Measurements from ENCODE around the gene CCHCR1. TPM values are rescaled to one million over a fixed set of nuclear protein-coding genes. Genes with fewer than 3 reads are reported as not detected.
"Not testable (repeated sequence)": the region's sequence is repeated elsewhere in the genome, so short reads cannot be mapped to it uniquely, and the experiment has no call there.

Gene CCHCR1
- total and polyA plus RNA-seq, 7 donors, result 7.4 to 15.2 (median 10.3) TPM

DNA sequence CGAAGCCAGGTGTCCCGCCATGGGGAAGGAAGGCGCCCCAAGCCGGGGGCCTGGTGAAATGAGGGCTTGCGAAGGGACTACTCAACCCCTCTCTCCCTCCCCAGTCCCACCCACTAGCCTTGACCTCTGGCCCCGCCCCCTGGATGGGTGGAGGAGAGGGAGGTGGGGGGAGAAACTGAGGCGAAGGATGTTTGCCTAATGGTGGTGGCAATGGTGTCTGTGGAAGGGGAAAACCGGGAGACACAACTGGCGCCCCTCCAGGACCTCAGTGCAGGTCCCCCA, 12.9 kb upstream of the CCHCR1 start, which contains the start of gene POU5F1:
Gene POU5F1 (minus strand): TSS at position 83 of the 282 bp plus-strand sequence. CDS start 62 bp downstream, at position 21.
- DNase-seq, result no peak
- Histone ChIP-seq H3K9me3 (no peaks in the 10 kb centered on the region), H3K4me1 (no peaks in the 10 kb centered on the region), H3K36me3 (ENCODE audit: insufficient read depth in 1 of 2, low read depth in 1 of 2) (no peaks in the 10 kb centered on the region), H3K27ac (no peak within 1 kb of the TSS), H3K4me3 (no peak within 1 kb of the TSS), H3K27me3 (ENCODE audit: insufficient read depth in 3 of 3, low read length in 2 of 3) (no peaks in the 10 kb centered on the region)
- no peak for ATAC-seq
- TF ChIP-seq, protein P1, sequence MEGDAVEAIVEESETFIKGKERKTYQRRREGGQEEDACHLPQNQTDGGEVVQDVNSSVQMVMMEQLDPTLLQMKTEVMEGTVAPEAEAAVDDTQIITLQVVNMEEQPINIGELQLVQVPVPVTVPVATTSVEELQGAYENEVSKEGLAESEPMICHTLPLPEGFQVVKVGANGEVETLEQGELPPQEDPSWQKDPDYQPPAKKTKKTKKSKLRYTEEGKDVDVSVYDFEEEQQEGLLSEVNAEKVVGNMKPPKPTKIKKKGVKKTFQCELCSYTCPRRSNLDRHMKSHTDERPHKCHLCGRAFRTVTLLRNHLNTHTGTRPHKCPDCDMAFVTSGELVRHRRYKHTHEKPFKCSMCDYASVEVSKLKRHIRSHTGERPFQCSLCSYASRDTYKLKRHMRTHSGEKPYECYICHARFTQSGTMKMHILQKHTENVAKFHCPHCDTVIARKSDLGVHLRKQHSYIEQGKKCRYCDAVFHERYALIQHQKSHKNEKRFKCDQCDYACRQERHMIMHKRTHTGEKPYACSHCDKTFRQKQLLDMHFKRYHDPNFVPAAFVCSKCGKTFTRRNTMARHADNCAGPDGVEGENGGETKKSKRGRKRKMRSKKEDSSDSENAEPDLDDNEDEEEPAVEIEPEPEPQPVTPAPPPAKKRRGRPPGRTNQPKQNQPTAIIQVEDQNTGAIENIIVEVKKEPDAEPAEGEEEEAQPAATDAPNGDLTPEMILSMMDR (IDR thresholded peaks at IDR 0.05), result no peak
- intact Hi-C loops (cut with DNase I), result no loop called here
- WGBS, 3 donors, result 50 to 65% (median 61%) methylated on average over 7 to 9 of the region's 9 CpGs

DNA sequence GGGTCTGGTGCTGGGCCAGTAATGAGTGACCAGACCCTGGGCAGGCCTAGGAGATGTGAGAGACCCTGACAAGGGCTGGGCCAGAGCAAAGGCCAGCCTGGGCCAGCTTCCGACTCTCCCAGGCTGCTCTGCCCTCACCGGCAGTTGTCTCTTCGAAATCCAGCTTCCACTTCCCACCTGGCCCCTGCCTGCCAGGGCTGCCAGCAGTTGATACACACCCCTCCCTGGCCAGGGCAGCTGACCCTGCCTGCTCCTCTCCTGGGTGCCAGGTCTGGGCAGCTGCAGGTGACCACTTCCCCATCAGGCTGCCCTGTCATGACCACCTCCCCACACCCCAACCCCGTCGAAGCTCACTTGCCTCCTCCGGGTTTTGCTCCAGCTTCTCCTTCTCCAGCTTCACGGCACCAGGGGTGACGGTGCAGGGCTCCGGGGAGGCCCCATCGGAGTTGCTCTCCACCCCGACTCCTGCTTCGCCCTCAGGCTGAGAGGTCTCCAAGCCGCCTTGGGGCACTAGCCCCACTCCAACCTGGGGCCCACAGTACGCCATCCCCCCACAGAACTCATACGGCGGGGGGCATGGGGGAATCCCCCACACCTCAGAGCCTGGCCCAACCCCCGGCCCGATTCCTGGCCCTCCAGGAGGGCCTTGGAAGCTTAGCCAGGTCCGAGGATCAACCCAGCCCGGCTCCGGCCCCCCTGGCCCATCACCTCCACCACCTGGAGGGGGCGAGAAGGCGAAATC, 12.4 kb upstream of the CCHCR1 start:
- H3K27ac ChIP-seq; ATAC-seq; H3K27me3 ChIP-seq (ENCODE audit: insufficient read depth in 3 of 3, low read length in 2 of 3); H3K4me1 ChIP-seq; H3K4me3 ChIP-seq; DNase-seq; H3K9me3 ChIP-seq; intact Hi-C loops (cut with DNase I); H3K36me3 ChIP-seq (ENCODE audit: insufficient read depth in 1 of 2, low read depth in 1 of 2): not testable (repeated sequence)
- 53 to 67% (median 60%) methylated on average over 21 to 23 of the region's 23 CpGs for WGBS, 3 donors

DNA sequence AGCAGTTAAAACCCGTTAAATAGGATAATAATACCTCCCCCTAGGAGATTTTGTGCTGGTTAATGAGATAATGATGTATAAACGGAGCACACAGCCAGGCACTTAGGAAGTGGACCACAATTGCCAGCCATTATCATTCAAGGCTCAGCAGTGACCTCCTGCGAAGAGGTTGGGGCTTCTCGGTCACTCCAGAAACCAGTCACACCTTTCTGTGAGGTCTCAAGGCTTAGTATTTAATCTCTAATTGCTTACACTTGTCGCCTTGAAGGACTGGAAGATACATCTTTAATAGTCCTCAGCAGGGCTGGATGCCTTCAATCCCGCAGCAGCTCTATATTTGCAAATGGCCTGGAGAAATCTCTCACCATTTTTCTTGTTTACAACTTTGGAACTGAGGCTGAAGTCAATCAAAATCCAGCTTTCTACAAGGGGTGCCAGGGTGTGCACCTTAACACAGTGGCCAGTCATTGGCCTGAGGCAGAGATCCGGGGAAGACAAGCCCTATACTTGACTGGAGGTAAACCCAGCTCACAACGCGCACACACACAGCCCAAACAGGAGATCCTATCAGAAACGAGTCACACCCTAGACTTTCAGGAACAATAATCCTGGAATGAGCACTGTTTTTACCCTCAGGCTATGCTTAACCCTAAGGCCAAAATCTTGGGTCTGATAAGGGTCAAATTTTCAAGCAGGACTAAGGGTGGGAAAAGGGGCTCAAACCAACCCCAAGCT, 11.7 kb upstream of the CCHCR1 start:
- 72 to 75% (median 73%) methylated on average over 10 of the region's 10 CpGs for WGBS, 3 donors
- Histone ChIP-seq H3K4me1 (no peaks in the 10 kb centered on the region), H3K27ac (no peak overlapping the region)

DNA sequence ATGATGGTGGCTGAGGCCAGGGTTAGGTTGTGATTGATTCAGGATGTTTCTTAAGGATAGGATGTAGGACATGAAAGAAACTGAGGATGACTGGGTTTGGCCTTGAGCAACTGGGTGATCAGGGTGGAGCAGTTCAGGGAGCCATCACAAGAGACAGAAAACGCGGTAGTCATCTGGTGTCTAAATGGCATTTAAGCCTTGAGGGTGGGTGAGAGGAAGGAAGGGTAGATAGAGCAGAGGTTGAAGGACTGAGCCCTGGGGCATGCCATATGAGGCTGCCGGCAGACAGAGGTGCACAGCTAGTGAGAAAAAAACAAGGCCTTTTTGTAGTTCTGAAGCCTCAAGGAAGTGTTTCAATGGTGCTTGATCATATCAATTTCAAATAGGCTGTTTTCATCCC, 11.0 kb upstream of the CCHCR1 start:
- intact Hi-C loops (cut with DNase I), result no loop called here

More for the DNA sequence above, 11.7 kb upstream of the CCHCR1 start:
- TF ChIP-seq, protein P1 (IDR thresholded peaks at IDR 0.05), result no peak
- Histone ChIP-seq H3K9me3 (no peaks in the 10 kb centered on the region), H3K36me3 (ENCODE audit: insufficient read depth in 1 of 2, low read depth in 1 of 2) (no peaks in the 10 kb centered on the region), H3K27me3 (ENCODE audit: insufficient read depth in 3 of 3, low read length in 2 of 3) (no peaks in the 10 kb centered on the region), H3K4me3 (no peak overlapping the region)
- ATAC-seq (no peak), DNase-seq (no peak)
- intact Hi-C loops (cut with DNase I), result no loop called here

DNA sequence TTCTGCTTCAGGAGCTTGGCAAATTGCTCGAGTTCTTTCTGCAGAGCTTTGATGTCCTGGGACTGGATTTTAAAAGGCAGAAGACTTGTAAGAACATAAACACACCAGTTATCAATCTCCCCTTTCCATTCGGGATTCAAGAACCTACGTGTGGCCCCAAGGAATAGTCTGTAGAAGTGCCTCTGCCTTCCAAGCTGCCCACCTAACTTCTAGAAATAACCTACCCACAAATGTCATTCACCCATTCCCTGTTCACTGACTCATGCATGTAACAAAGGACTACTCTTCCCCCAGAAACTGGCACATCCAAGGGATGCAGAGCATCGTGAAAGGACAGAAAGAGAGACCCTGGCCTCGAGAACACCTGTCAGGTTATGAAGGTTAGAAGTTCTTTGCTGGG, 8.4 kb upstream of the CCHCR1 start:
- Histone ChIP-seq H3K27ac (no peak overlapping the region), H3K27me3 (ENCODE audit: insufficient read depth in 3 of 3, low read length in 2 of 3) (no peaks in the 10 kb centered on the region), H3K4me3 (no peak overlapping the region), H3K4me1 (no peaks in the 10 kb centered on the region), H3K36me3 (ENCODE audit: insufficient read depth in 1 of 2, low read depth in 1 of 2) (peaks cover 0 to 4% of the 10 kb centered on the region in 2 donors), H3K9me3 (no peaks in the 10 kb centered on the region)
- intact Hi-C loops (cut with DNase I), result no loop called here
- TF ChIP-seq, protein P1 (IDR thresholded peaks at IDR 0.05), result no peak
- 69 to 82% (median 69%) methylated on average over 5 of the region's 5 CpGs for WGBS, 3 donors
- no peak for ATAC-seq
- DNase-seq, result no peak

More for the DNA sequence above, 11.0 kb upstream of the CCHCR1 start:
- DNase-seq (no peak), ATAC-seq (no peak)
- Histone ChIP-seq H3K27me3 (ENCODE audit: insufficient read depth in 3 of 3, low read length in 2 of 3) (no peaks in the 10 kb centered on the region), H3K4me1 (no peaks in the 10 kb centered on the region), H3K27ac (no peak overlapping the region), H3K4me3 (no peak overlapping the region), H3K9me3 (no peaks in the 10 kb centered on the region), H3K36me3 (ENCODE audit: insufficient read depth in 1 of 2, low read depth in 1 of 2) (no peaks in the 10 kb centered on the region)
- TF ChIP-seq, protein P1 (IDR thresholded peaks at IDR 0.05), result no peak
- 49 to 78% (median 59%) methylated on average over 3 of the region's 3 CpGs for WGBS, 3 donors

DNA sequence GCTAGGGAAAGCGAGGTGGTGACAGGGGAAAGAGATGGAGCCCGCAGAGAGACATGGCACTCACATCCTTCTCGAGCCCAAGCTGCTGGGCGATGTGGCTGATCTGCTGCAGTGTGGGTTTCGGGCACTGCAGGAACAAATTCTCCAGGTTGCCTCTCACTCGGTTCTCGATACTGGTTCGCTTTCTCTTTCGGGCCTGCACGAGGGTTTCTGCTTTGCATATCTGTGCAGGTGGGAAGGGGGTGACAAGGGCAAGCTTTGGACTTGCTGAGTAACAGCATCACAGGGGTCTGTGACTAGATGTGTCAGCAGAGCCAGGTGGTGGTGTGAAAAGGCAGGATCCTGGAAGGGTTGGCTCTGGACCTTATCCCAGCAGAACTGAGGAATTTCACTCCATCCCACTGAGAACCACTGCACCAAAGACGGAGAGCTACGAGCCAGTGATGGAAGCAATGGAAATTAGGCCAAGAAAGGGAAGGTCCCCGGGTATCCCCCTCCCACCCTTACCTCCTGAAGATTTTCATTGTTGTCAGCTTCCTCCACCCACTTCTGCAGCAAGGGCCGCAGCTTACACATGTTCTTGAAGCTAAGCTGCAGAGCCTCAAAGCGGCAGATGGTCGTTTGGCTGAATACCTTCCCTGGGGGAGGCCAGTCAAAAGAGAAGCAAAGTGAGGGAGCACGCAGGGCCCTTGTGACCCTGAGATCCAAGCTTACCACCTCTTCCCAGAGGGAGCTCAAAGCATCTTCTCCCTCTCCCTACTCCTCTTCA, 7.6 kb upstream of the CCHCR1 start:
- H3K9me3 ChIP-seq; DNase-seq; H3K4me3 ChIP-seq; H3K27me3 ChIP-seq (ENCODE audit: insufficient read depth in 3 of 3, low read length in 2 of 3); H3K36me3 ChIP-seq (ENCODE audit: insufficient read depth in 1 of 2, low read depth in 1 of 2); H3K4me1 ChIP-seq; intact Hi-C loops (cut with DNase I); H3K27ac ChIP-seq; ATAC-seq: not testable (repeated sequence)
- 78 to 84% (median 80%) methylated on average over 17 of the region's 17 CpGs for WGBS, 3 donors

DNA sequence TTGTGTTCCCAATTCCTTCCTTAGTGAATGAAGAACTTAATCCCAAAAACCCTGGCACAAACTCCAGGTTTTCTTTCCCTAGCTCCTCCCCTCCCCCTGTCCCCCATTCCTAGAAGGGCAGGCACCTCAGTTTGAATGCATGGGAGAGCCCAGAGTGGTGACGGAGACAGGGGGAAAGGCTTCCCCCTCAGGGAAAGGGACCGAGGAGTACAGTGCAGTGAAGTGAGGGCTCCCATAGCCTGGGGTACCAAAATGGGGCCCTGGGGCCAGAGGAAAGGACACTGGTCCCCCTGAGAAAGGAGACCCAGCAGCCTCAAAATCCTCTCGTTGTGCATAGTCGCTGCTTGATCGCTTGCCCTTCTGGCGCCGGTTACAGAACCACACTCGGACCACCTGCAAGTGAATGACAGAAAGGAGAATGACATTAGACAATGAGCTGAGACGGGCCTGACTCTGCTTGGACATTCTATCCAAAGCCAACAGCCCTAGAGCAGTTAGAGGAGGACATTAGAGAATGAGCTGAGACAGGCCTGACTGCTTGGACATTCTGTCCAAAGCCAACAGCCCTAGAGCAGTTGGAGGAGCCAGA, 7.0 kb upstream of the CCHCR1 start:
- H3K36me3 ChIP-seq (ENCODE audit: insufficient read depth in 1 of 2, low read depth in 1 of 2); ATAC-seq; DNase-seq; H3K9me3 ChIP-seq; H3K27ac ChIP-seq; H3K4me1 ChIP-seq; intact Hi-C loops (cut with DNase I); H3K27me3 ChIP-seq (ENCODE audit: insufficient read depth in 3 of 3, low read length in 2 of 3); H3K4me3 ChIP-seq: not testable (repeated sequence)
- WGBS, 3 donors, result 91 to 94% (median 91%) methylated on average over 7 of the region's 9 CpGs

Data from psoas muscle (tissue), 8 donors.